Gastrocnemius medialis (tissue), 4 donors: ENCODE results near the gene DHRS7B. TPM values are rescaled to one million over a fixed set of nuclear protein-coding genes. Genes with fewer than 3 reads are reported as not detected.

Experiments
- ATAC-seq, 2 donors: fragments of 150-250 bp; one replicate each; pipeline ENCODE4 v1.9.1; 2016
- DNase-seq, 2 donors: peaks; one replicate each; pipeline ENCODE4 v3.0.0-alpha.2; 2019
- H3K27ac ChIP-seq, 4 donors: fragments of 200-600 bp; sonication (generic); 1 replicate in 1 of 4; 2 replicates in 3 of 4; pipeline ENCODE4 v1.5.1; 2016 to 2018; ENCODE audit warnings: mild to moderate bottlenecking in 2 of 4, moderate library complexity in 1 of 4
- H3K27me3 ChIP-seq, 3 donors: fragments of 200-600 bp; sonication (generic) in 2 of 3; 1 replicate in 1 of 3; 2 replicates in 2 of 3; pipeline versions ENCODE4 v1.5.1 to v1.6.0; 2016 to 2019; ENCODE audit warnings: mild to moderate bottlenecking in 1 of 3, moderate library complexity in 1 of 3
- H3K36me3 ChIP-seq, 2 donors: fragments of 200-600 bp; sonication (generic) in 1 of 2; one replicate each; pipeline ENCODE4 v1.5.1; 2017 to 2018
- H3K4me1 ChIP-seq, 2 donors: fragments of 200-600 bp; sonication (generic) in 1 of 2; one replicate each; pipeline ENCODE4 v1.5.1; 2016 to 2017; ENCODE audit warnings: mild to moderate bottlenecking in 2 of 2
- H3K4me3 ChIP-seq, 4 donors: fragments of 200-600 bp; sonication (generic) in 3 of 4; 1 replicate in 1 of 4; 2 replicates in 3 of 4; pipeline ENCODE4 v1.5.1; 2016 to 2019; ENCODE audit warnings: mild to moderate bottlenecking in 2 of 4
- H3K9me3 ChIP-seq, 3 donors: fragments of 200-600 bp; sonication (generic) in 2 of 3; 1 replicate in 1 of 3; 2 replicates in 2 of 3; pipeline ENCODE4 v1.5.1; 2016 to 2019
- POLR2A ChIP-seq, 2 donors: fragments of 450-650 bp; IDR thresholded peaks; one replicate each; pipeline ENCODE4 v1.6.1; 2017; ENCODE audit warnings: antibody characterized with exemption in 2 of 2, mild to moderate bottlenecking in 2 of 2, moderate library complexity in 2 of 2
- in situ Hi-C, 4 donors: fragments of 200-750 bp; cut with MboI; loops; one replicate each; pipeline versions ENCODE4 v1.15.0 to v1.8.0; 2017; ENCODE audit warnings: low sequenced_read_pairs in 4 of 4
- intact Hi-C: fragments of 100-400 bp; cut with DNase I; formaldehyde crosslinking; loops from one replicate; pipeline ENCODE4 v1.15.1; 2023; ENCODE audit warnings: low total_unique reads
- total RNA-seq, 4 donors: library from RNA; depleted of rRNA; stranded (reverse); fragments of >200 nt; gene quantifications; one replicate each; pipeline versions ENCODE4 v1.1.0 to v1.2.3, GENCODE V29; 2016
- TF ChIP-seq, protein P1 (sequence below), 5 experiments: fragments of 450-650 bp in 3 of 5; fragments of 200-600 bp in 2 of 5; sonication (generic) in 2 of 5; IDR thresholded peaks in 4 of 5; conservative IDR thresholded peaks in 1 of 5; 1 replicate in 4 of 5; 2 replicates in 1 of 5; pipeline ENCODE4 v1.5.1; 2016 to 2019; ENCODE audit warnings: antibody characterized with exemption in 5 of 5, mild to moderate bottlenecking in 3 of 5, moderate library complexity in 3 of 5

DHRS7B gene
- total RNA-seq, 4 donors from 2014 or later = 35.7 to 73.2 (median 43.2) TPM

DNA sequence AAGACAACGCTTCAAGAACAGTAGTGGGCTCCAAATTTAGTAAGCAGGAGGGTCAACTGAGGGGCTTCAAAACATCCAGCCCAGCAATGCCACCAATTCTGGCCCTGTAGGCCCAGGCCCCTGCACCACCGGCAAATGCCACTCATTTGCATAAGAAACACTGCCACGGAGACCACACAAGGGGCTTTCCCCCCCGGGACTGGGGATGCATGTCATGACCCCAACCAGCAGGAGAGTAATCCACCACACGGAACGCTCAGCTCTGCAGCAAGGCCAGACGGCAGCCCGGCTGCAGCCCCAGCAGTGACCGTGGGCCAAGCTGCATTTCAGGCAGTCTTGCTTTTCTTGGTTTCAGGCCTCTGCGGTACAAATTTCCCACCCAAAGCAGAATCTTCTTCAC is 73.1 kb downstream of the DHRS7B start:
- in situ Hi-C loops = no loop called here
- H3K9me3 ChIP-seq = no peaks in the 10 kb centered on the region
- TF ChIP-seq, protein P1, sequence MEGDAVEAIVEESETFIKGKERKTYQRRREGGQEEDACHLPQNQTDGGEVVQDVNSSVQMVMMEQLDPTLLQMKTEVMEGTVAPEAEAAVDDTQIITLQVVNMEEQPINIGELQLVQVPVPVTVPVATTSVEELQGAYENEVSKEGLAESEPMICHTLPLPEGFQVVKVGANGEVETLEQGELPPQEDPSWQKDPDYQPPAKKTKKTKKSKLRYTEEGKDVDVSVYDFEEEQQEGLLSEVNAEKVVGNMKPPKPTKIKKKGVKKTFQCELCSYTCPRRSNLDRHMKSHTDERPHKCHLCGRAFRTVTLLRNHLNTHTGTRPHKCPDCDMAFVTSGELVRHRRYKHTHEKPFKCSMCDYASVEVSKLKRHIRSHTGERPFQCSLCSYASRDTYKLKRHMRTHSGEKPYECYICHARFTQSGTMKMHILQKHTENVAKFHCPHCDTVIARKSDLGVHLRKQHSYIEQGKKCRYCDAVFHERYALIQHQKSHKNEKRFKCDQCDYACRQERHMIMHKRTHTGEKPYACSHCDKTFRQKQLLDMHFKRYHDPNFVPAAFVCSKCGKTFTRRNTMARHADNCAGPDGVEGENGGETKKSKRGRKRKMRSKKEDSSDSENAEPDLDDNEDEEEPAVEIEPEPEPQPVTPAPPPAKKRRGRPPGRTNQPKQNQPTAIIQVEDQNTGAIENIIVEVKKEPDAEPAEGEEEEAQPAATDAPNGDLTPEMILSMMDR (IDR thresholded peaks at IDR 0.05 in 4 of 5, conservative IDR thresholded peaks at IDR 0.05 in 1 of 5) = no peak
- TF ChIP-seq POLR2A (IDR thresholded peaks at IDR 0.05) = no peak
- no peak for ATAC-seq
- peaks cover 74 to 78% of the 10 kb centered on the region in 2 donors for H3K4me1 ChIP-seq
- intact Hi-C loops = loop anchor here (2.0 kb wide), 1 partner anchor 27 kb away; no protein-coding TSS in a partner anchor
- peak overlapping the region in 1 of 4 donors; percentile 8 for H3K4me3 ChIP-seq
- H3K27me3 ChIP-seq = no peaks in the 10 kb centered on the region
- DNase-seq = no peak
- peak overlapping the region; percentile 80 to 98 (median 91) for H3K27ac ChIP-seq
- H3K36me3 ChIP-seq = peaks cover 0 to 18% of the 10 kb centered on the region in 2 donors

DNA sequence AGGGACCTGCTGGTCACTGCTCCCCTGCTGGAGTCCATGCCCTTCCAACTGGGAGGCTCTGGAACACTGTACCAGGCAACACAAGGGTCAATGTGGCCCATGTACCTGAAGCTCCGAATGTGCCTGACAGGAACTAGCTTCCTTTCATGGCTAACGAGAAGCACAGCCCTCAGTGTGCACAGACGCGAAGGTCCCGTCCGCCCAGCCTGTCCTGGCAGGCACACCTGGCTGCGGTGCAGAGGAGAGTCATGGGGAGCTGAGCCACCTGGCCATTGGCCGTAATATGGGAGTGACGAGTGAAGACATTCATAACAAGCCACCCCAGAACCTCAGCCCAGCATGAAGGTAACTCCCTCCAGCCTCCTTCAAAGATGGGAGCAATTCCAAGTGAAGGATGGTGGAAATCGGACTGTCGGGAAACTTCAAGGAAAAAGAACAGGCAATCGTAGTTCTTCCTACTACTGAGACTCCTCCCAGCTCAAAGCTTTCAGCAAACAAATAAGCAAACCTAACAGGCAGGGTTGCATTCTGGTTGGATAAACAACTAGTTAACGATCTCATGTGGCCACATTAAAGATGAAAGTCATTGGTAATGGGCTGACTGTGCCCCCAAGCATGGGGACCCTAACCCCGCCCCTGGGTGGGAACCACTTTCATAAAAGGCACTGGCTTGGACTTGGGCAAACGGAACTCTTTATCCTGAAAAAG is 74.0 kb downstream of the DHRS7B start:
- H3K9me3 ChIP-seq = no peaks in the 10 kb centered on the region
- peaks cover 75 to 79% of the 10 kb centered on the region in 2 donors for H3K4me1 ChIP-seq
- intact Hi-C loops = loop anchor here (2.0 kb wide), 1 partner anchor 28 kb away; no protein-coding TSS in a partner anchor
- in situ Hi-C loops = no loop called here
- no peaks in the 10 kb centered on the region for H3K27me3 ChIP-seq
- ATAC-seq (peak; percentile 54 to 62), DNase-seq (peak in 1 of 2 donors; percentile 81)
- TF ChIP-seq, protein P1 (IDR thresholded peaks at IDR 0.05 in 4 of 5, conservative IDR thresholded peaks at IDR 0.05 in 1 of 5) = no peak
- TF ChIP-seq POLR2A (IDR thresholded peaks at IDR 0.05) = no peak
- peak overlapping the region in 1 of 4 donors; percentile 5 for H3K4me3 ChIP-seq
- peak overlapping the region; percentile 80 to 98 (median 91) for H3K27ac ChIP-seq
- H3K36me3 ChIP-seq = peaks cover 0 to 18% of the 10 kb centered on the region in 2 donors

DNA sequence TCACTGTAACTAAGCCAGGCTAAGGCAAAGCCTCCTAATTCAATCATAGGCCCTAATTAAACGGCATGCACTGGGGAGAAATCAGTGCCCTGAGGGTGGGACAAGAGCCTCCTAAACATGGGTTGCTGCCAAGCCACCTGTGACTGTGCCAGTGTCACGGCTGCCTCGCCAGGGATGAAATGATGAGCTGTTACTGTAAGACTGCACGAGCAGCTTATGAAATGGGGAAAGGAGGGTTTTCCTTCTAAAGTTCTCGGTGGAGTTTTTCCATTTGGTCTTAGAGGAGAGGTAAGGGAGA is 74.5 kb downstream of the DHRS7B start:
- intact Hi-C loops = loop anchor here (2.0 kb wide), 1 partner anchor 28 kb away; no protein-coding TSS in a partner anchor
- DNase-seq (peak in 1 of 2 donors; percentile 61), ATAC-seq (peak; percentile 18 to 25)
- Histone ChIP-seq H3K9me3 (no peaks in the 10 kb centered on the region), H3K27ac (peak overlapping the region; percentile 80 to 98 (median 91)), H3K36me3 (peaks cover 0 to 18% of the 10 kb centered on the region in 2 donors), H3K27me3 (no peaks in the 10 kb centered on the region), H3K4me3 (peak overlapping the region in 1 of 4 donors; percentile 5), H3K4me1 (peaks cover 77 to 81% of the 10 kb centered on the region in 2 donors)
- TF ChIP-seq, protein P1 (IDR thresholded peaks at IDR 0.05 in 4 of 5, conservative IDR thresholded peaks at IDR 0.05 in 1 of 5) = no peak
- no peak for TF ChIP-seq POLR2A (IDR thresholded peaks at IDR 0.05)
- in situ Hi-C loops = no loop called here

DNA sequence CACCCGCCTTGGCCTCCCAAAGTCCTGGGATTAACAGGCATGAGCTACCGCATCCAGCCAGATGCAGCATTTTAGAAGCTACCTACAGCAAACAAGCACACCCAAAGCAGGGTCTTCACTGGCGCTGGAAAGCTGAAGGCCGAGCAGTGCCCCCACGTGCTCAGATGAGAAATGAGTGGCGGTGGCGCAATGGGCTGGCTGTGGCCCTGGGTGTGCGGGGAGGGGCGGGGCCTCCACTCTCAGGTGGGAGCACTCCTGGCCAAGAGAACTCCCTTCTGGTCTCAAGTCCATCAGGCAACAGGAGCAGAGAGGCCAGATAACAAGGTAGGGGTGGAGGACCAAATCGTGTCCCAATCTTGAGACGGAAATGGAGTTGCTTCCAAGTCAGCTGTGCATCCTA is 75.1 kb downstream of the DHRS7B start:
- Histone ChIP-seq H3K36me3 (peaks cover 0 to 18% of the 10 kb centered on the region in 2 donors), H3K27me3 (no peaks in the 10 kb centered on the region), H3K4me3 (no peak overlapping the region), H3K9me3 (no peaks in the 10 kb centered on the region), H3K4me1 (peaks cover 81 to 83% of the 10 kb centered on the region in 2 donors), H3K27ac (peak overlapping the region; percentile 80 to 98 (median 91))
- no peak for ATAC-seq
- in situ Hi-C loops = no loop called here
- TF ChIP-seq, protein P1 (IDR thresholded peaks at IDR 0.05 in 4 of 5, conservative IDR thresholded peaks at IDR 0.05 in 1 of 5) = no peak
- no peak for TF ChIP-seq POLR2A (IDR thresholded peaks at IDR 0.05)
- DNase-seq = no peak
- intact Hi-C loops = loop anchor here (2.0 kb wide), 1 partner anchor 29 kb away; no protein-coding TSS in a partner anchor
